ENCODE measurements around the gene KLF14. TPM values are rescaled to one million over a fixed set of nuclear protein-coding genes. Genes with fewer than 3 reads are reported as not detected.
"Not testable (repeated sequence)": the region's sequence is repeated elsewhere in the genome, so short reads cannot be mapped to it uniquely, and the experiment has no call there.

KLF14 gene
- total RNA-seq (under 1 TPM in 1 of 5 experiments, not detected in 4; 0.37 TPM), polyA plus RNA-seq (not detected), total RNA-seq (not detected)

DNA sequence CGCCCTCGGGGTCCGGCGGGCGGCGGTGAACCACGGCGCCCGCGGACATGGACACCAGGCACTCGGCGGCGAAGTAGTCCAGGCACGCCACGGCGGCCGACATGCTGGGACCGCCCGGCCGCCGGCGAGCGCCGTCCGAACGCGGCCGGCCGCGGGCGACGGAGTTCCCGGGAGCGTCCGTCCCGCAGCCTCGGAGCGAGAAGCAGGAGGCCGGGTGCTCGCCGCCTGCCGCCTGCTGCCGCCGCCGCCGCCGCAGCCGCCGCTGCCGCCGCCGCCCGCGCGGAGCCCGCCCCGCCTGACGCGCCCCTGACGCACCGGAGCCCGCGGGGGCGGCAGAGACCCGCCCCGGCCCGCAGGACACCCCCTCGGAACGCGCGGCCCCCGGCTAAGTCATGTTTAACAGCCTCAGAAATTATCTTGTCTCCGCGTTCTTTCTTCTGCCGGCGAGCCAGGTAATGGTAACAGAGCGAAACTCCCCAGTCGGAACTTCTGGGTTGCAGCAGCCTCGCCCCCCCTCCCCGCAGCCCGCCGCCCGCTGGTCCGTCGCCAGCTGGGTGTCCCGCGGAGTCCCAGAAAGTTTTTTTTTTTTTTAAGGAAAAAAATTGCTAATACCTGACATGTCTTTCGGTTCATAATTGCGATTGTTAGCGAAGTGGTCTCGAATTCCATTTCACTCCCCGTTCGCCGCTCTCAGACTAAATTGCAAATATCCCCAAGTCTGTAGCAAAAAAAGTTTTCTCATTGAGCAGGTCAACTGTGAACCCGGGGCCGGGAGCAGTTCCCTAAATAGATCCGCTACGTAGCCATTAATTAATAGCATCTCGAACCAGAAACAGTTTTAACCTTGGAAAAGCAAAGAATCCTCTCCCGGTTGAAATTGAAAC is at the start of gene KLF14:
KLF14 (minus strand) TSS at position 277 of the 884 bp plus-strand sequence; CDS start at position 103, 174 bp downstream.
- CTCF ChIA-PET: interaction anchor here (0.7 kb wide), 1 partner anchor 1300 kb away, joined by 3 read pairs; the partner anchor contains the start of gene STRIP2
- peak; percentile 77 for ATAC-seq
- peaks cover 0 to 9% (median 8%) of the 10 kb centered on the region in 7 donors for H3K4me1 Mint-ChIP-seq

GRCh38 chr7:130781346-130781745 is 47.3 kb upstream of the KLF14 start:
- Mint-ChIP-seq H3K27ac (no peak overlapping the region), H3K4me1 (no peaks in the 10 kb centered on the region), H3K36me3 (no peaks in the 10 kb centered on the region), H3K27me3 (peaks cover 39 to 59% (median 49%) of the 10 kb centered on the region in 5 donors), H3K9me3 (peaks cover 0 to 23% (median 6%) of the 10 kb centered on the region in 11 donors), H3K4me3 (no peak overlapping the region)
- Histone ChIP-seq H3K4me3 (ENCODE audit: low read length) (no peak overlapping the region), H3K27ac (ENCODE audit: low read depth, low read length) (no peak overlapping the region), H3K9me3 (ENCODE audit: control insufficient read depth in 2 of 3, low read length in 3 of 3) (no peaks in the 10 kb centered on the region), H3K27me3 (ENCODE audit: control insufficient read depth in 2 of 2, insufficient read depth in 2 of 2, low read length in 2 of 2) (no peaks in the 10 kb centered on the region), H3K4me1 (ENCODE audit: control insufficient read depth in 2 of 2, insufficient read depth in 2 of 2, low read length in 2 of 2) (no peaks in the 10 kb centered on the region), H3K36me3 (ENCODE audit: control insufficient read depth in 2 of 3, insufficient read depth in 3 of 3, low read length in 3 of 3) (no peaks in the 10 kb centered on the region)
- ChIA-PET CTCF (no interaction called here), POLR2A (no interaction called here)
- ATAC-seq (no peak), DNase-seq (no peak)
- intact Hi-C loops (cut with micrococcal nuclease): no loop called here

More for the DNA sequence above, at the start of gene KLF14:
- H3K4me3 Mint-ChIP-seq: peak within 1 kb of the TSS; percentile 83 to 91 (median 86)
- Histone ChIP-seq H3K4me3 (ENCODE audit: low read length) (peak within 1 kb of the TSS; percentile 38), H3K36me3 (ENCODE audit: control insufficient read depth in 2 of 3, insufficient read depth in 3 of 3, low read length in 3 of 3) (peaks cover 0 to 4% (median 0%) of the 10 kb centered on the region in 3 experiments), H3K4me1 (ENCODE audit: control insufficient read depth in 2 of 2, insufficient read depth in 2 of 2, low read length in 2 of 2) (peaks cover 0 to 4% of the 10 kb centered on the region in 2 donors), H3K27ac (ENCODE audit: low read depth, low read length) (no peak within 1 kb of the TSS), H3K9me3 (ENCODE audit: control insufficient read depth in 2 of 3, low read length in 3 of 3) (peaks cover 0 to 21% (median 10%) of the 10 kb centered on the region in 3 experiments), H3K27me3 (ENCODE audit: control insufficient read depth in 2 of 2, insufficient read depth in 2 of 2, low read length in 2 of 2) (peaks cover 26 to 56% of the 10 kb centered on the region in 2 donors)
- POLR2A ChIA-PET: no interaction called here
- H3K27ac Mint-ChIP-seq: peak within 1 kb of the TSS in 3 of 9 donors; percentile 25 to 78 (median 47)
- peaks cover 3 to 9% (median 4%) of the 10 kb centered on the region in 5 donors for H3K36me3 Mint-ChIP-seq
- intact Hi-C loops (cut with micrococcal nuclease): loop anchor here in 1 of 2 donors (5.0 kb wide), 1 partner anchor 67 kb away; the partner anchor contains the start of gene COPG2
- peaks cover 73 to 85% (median 77%) of the 10 kb centered on the region in 5 donors for H3K27me3 Mint-ChIP-seq
- peak; percentile 22 to 65 (median 32) for DNase-seq
- peaks cover 0 to 62% (median 25%) of the 10 kb centered on the region in 11 donors for H3K9me3 Mint-ChIP-seq

DNA sequence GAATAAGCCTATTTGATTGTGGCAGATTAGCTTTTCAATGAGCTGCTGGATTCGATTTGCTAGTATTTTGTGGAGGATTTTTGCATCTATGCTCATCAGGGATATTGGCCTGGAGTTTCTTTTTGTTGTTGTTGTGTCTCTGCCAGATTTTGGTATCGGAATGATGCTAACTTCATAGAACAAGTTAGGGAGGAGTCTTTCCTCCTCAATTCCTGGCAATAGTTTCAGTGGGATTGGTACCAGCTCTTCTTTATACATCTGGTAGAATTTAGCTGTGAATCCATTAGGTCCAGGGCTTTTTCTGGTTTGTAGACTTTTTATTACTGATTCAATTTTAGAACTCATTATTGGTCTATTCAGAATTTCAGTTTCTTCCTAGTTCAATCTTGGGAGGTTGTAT is 43.4 kb upstream of the KLF14 start:
- ATAC-seq (no peak), DNase-seq (no peak)
- Histone ChIP-seq H3K27ac (ENCODE audit: low read depth, low read length) (no peak overlapping the region), H3K9me3 (ENCODE audit: control insufficient read depth in 2 of 3, low read length in 3 of 3) (no peaks in the 10 kb centered on the region), H3K27me3 (ENCODE audit: control insufficient read depth in 2 of 2, insufficient read depth in 2 of 2, low read length in 2 of 2) (peaks cover 0 to 4% of the 10 kb centered on the region in 2 donors), H3K4me3 (ENCODE audit: low read length) (no peak overlapping the region), H3K36me3 (ENCODE audit: control insufficient read depth in 2 of 3, insufficient read depth in 3 of 3, low read length in 3 of 3) (no peaks in the 10 kb centered on the region), H3K4me1 (ENCODE audit: control insufficient read depth in 2 of 2, insufficient read depth in 2 of 2, low read length in 2 of 2) (no peaks in the 10 kb centered on the region)
- no peak overlapping the region for H3K4me3 Mint-ChIP-seq
- peaks cover 2 to 33% (median 10%) of the 10 kb centered on the region in 11 donors for H3K9me3 Mint-ChIP-seq
- H3K27me3 Mint-ChIP-seq: peaks cover 32 to 51% (median 43%) of the 10 kb centered on the region in 5 donors
- ChIA-PET CTCF (no interaction called here), POLR2A (no interaction called here)
- H3K4me1 Mint-ChIP-seq: no peaks in the 10 kb centered on the region
- peaks cover 0 to 2% (median 0%) of the 10 kb centered on the region in 5 donors for H3K36me3 Mint-ChIP-seq
- intact Hi-C loops (cut with micrococcal nuclease): no loop called here
- H3K27ac Mint-ChIP-seq: no peak overlapping the region

GRCh38 chr7:130772456-130772855 is 38.4 kb upstream of the KLF14 start:
- H3K36me3 ChIP-seq (ENCODE audit: control insufficient read depth in 2 of 3, insufficient read depth in 3 of 3, low read length in 3 of 3); H3K4me3 Mint-ChIP-seq; DNase-seq; POLR2A ChIA-PET; CTCF ChIA-PET; H3K27me3 ChIP-seq (ENCODE audit: control insufficient read depth in 2 of 2, insufficient read depth in 2 of 2, low read length in 2 of 2); H3K4me3 ChIP-seq (ENCODE audit: low read length); H3K27ac ChIP-seq (ENCODE audit: low read depth, low read length); intact Hi-C loops (cut with micrococcal nuclease); H3K27ac Mint-ChIP-seq; ATAC-seq; H3K4me1 Mint-ChIP-seq; H3K4me1 ChIP-seq (ENCODE audit: control insufficient read depth in 2 of 2, insufficient read depth in 2 of 2, low read length in 2 of 2): not testable (repeated sequence)
- H3K36me3 Mint-ChIP-seq: peaks cover 0 to 17% (median 12%) of the 10 kb centered on the region in 5 donors
- peaks cover 9 to 57% (median 35%) of the 10 kb centered on the region in 11 donors for H3K9me3 Mint-ChIP-seq
- peaks cover 2 to 36% (median 25%) of the 10 kb centered on the region in 5 donors for H3K27me3 Mint-ChIP-seq
- peaks cover 0 to 14% (median 0%) of the 10 kb centered on the region in 3 experiments for H3K9me3 ChIP-seq (ENCODE audit: control insufficient read depth in 2 of 3, low read length in 3 of 3)

- POLR2A ChIA-PET: no interaction called here
- H3K27ac ChIP-seq (ENCODE audit: low read depth, low read length): no peak overlapping the region
- no peak overlapping the region for H3K4me3 ChIP-seq (ENCODE audit: low read length)
- peaks cover 16 to 80% (median 39%) of the 10 kb centered on the region in 11 donors for H3K9me3 Mint-ChIP-seq
- CTCF ChIA-PET: interaction anchor here (0.8 kb wide), 1 partner anchor 11 kb away, joined by 3 read pairs; no protein-coding TSS in a partner anchor
- H3K4me1 ChIP-seq (ENCODE audit: control insufficient read depth in 2 of 2, insufficient read depth in 2 of 2, low read length in 2 of 2): no peaks in the 10 kb centered on the region
- H3K27me3 ChIP-seq (ENCODE audit: control insufficient read depth in 2 of 2, insufficient read depth in 2 of 2, low read length in 2 of 2): no peaks in the 10 kb centered on the region
- intact Hi-C loops (cut with micrococcal nuclease): no loop called here
- no peaks in the 10 kb centered on the region for H3K4me1 Mint-ChIP-seq
- H3K27me3 Mint-ChIP-seq: peaks cover 14 to 49% (median 23%) of the 10 kb centered on the region in 5 donors
- H3K9me3 ChIP-seq (ENCODE audit: control insufficient read depth in 2 of 3, low read length in 3 of 3): peaks cover 0 to 14% (median 0%) of the 10 kb centered on the region in 3 experiments
- no peaks in the 10 kb centered on the region for H3K36me3 ChIP-seq (ENCODE audit: control insufficient read depth in 2 of 3, insufficient read depth in 3 of 3, low read length in 3 of 3)
- DNase-seq (no peak), ATAC-seq (no peak)
- H3K4me3 Mint-ChIP-seq: no peak overlapping the region
- H3K27ac Mint-ChIP-seq: no peak overlapping the region
- H3K36me3 Mint-ChIP-seq: peaks cover 0 to 19% (median 12%) of the 10 kb centered on the region in 5 donors
Measured at GRCh38 chr7:130768854-130769253, 34.8 kb upstream of the KLF14 start.

DNA sequence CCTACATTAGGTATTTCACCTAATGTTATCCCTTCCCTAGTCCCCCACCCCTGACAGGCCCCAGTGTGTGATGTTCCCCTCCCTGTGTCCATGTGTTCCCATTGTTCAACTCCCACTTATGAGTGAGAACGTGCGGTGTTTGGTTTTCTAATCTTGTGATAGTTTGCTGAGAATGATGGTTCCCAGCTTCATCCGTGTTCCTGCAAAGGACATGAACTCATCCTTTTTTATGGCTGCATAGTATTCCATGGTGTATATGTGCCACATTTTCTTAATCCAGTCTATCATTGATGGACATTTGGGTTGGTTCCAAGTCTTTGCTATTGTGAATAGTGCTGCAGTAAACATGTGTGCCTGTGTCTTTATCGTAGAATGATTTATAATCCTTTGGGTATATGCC is 30.6 kb upstream of the KLF14 start:
- CTCF ChIA-PET; DNase-seq; H3K4me3 Mint-ChIP-seq; H3K27ac Mint-ChIP-seq; H3K36me3 ChIP-seq (ENCODE audit: control insufficient read depth in 2 of 3, insufficient read depth in 3 of 3, low read length in 3 of 3); H3K27ac ChIP-seq (ENCODE audit: low read depth, low read length); POLR2A ChIA-PET; H3K9me3 ChIP-seq (ENCODE audit: control insufficient read depth in 2 of 3, low read length in 3 of 3); H3K27me3 ChIP-seq (ENCODE audit: control insufficient read depth in 2 of 2, insufficient read depth in 2 of 2, low read length in 2 of 2); H3K4me1 ChIP-seq (ENCODE audit: control insufficient read depth in 2 of 2, insufficient read depth in 2 of 2, low read length in 2 of 2); intact Hi-C loops (cut with micrococcal nuclease); H3K4me1 Mint-ChIP-seq; H3K4me3 ChIP-seq (ENCODE audit: low read length); ATAC-seq: not testable (repeated sequence)
- Mint-ChIP-seq H3K9me3 (peaks cover 10 to 41% (median 19%) of the 10 kb centered on the region in 11 donors), H3K27me3 (peaks cover 14 to 35% (median 16%) of the 10 kb centered on the region in 5 donors), H3K36me3 (peaks cover 0 to 14% (median 8%) of the 10 kb centered on the region in 5 donors)
